GM18505 (cell line): ENCODE results near the gene EFNB2.

Experiments
- ATAC-seq: cut with Tn5 transposase; IDR thresholded peaks from one replicate; pipeline ENCODE4 v1.9.1; 2021; ENCODE audit not compliant: unreplicated experiment
- POLR2A ChIP-seq: IDR thresholded peaks from 4 replicates; pipeline ENCODE4 v1.6.1; 2011; ENCODE audit warnings: borderline replicate concordance; ENCODE audit not compliant: insufficient read depth, insufficient read length; ENCODE audit errors: extremely low read depth

EFNB2 gene

GRCh38 chr13:106443607-106444322 lies 91.7 kb downstream of the EFNB2 start:
- no peak for TF ChIP-seq POLR2A
- ATAC-seq = no peak

- TF ChIP-seq POLR2A = no peak
- ATAC-seq = no peak
These were observed 94.6 kb downstream of the EFNB2 start for GRCh38 chr13:106440866-106441265.
